ENCODE results near the gene PIAS1.
A peak's percentile ranks its signal among the peaks of the same experiment; 100 is the strongest.
"Not testable (repeated sequence)": the region's sequence is repeated elsewhere in the genome, so short reads cannot be mapped to it uniquely, and the experiment has no call there.

The PIAS1 gene

GRCh38 chr15:68038246-68038645 lies 15.9 kb upstream of the PIAS1 start:
- DNase-seq: no peak

- DNase-seq: no peak
Observed at GRCh38 chr15:68040144-68040543, 14.0 kb upstream of the PIAS1 start.

GRCh38 chr15:68042156-68042854 lies 11.8 kb upstream of the PIAS1 start:
- DNase-seq: peak in 2 of 3 experiments; percentile 41 to 73

GRCh38 chr15:68042855-68043222 lies 11.3 kb upstream of the PIAS1 start:
- DNase-seq: peak in 1 of 3 experiments; percentile 41

- DNase-seq: no peak
Observed at GRCh38 chr15:68045289-68046265, 8.5 kb upstream of the PIAS1 start.

- DNase-seq: no peak
Observed at GRCh38 chr15:68047826-68048225, 6.3 kb upstream of the PIAS1 start.

GRCh38 chr15:68051109-68051508 lies 3.0 kb upstream of the PIAS1 start:
- DNase-seq: no peak

- no peak for DNase-seq
Observed at GRCh38 chr15:68051907-68052306, 2.2 kb upstream of the PIAS1 start.

- DNase-seq: no peak
Observed at GRCh38 chr15:68052431-68052830, 1.7 kb upstream of the PIAS1 start.

- DNase-seq: no peak
Observed at GRCh38 chr15:68053001-68053400, 1.1 kb upstream of the PIAS1 start.

- peak; percentile 33 to 91 (median 91) for DNase-seq
Observed at GRCh38 chr15:68054628-68055223, 611 bp downstream of the PIAS1 start.

GRCh38 chr15:68055224-68055705 lies 1.1 kb downstream of the PIAS1 start:
- DNase-seq: peak; percentile 25 to 80 (median 79)

GRCh38 chr15:68056097-68056865 lies 2.2 kb downstream of the PIAS1 start:
- DNase-seq: peak in 1 of 3 experiments; percentile 36

GRCh38 chr15:68057034-68057433 lies 2.9 kb downstream of the PIAS1 start:
- no peak for DNase-seq

GRCh38 chr15:68057758-68058157 lies 3.6 kb downstream of the PIAS1 start:
- no peak for DNase-seq

- not testable (repeated sequence) for DNase-seq
Observed at GRCh38 chr15:68058970-68059369, 4.9 kb downstream of the PIAS1 start.

- no peak for DNase-seq
Observed at GRCh38 chr15:68059630-68060029, 5.5 kb downstream of the PIAS1 start.

GRCh38 chr15:68061171-68061570 lies 7.1 kb downstream of the PIAS1 start:
- no peak for DNase-seq

GRCh38 chr15:68061602-68062001 lies 7.5 kb downstream of the PIAS1 start:
- DNase-seq: no peak

- no peak for DNase-seq
Observed at GRCh38 chr15:68062214-68062613, 8.1 kb downstream of the PIAS1 start.

- no peak for DNase-seq
Observed at GRCh38 chr15:68062946-68063465, 8.9 kb downstream of the PIAS1 start.

GRCh38 chr15:68063606-68064005 lies 9.5 kb downstream of the PIAS1 start:
- DNase-seq: no peak

Measured in NCI-H1417 (cell line).